Neutrophil (primary cell): ENCODE results near the gene HK2.

Experiments used
- H3K27ac ChIP-seq: fragments of 200-600 bp; sonication (generic); 2 replicates; pipeline ENCODE4 v1.5.1; 2016; ENCODE audit warnings: mild to moderate bottlenecking, moderate library complexity
- H3K27me3 ChIP-seq: fragments of 200-600 bp; sonication (generic); 2 replicates; pipeline ENCODE4 v1.6.0; 2016; ENCODE audit warnings: mild to moderate bottlenecking
- H3K36me3 ChIP-seq: fragments of 200-600 bp; sonication (generic); 2 replicates; pipeline ENCODE4 v1.5.1; 2017
- H3K4me1 ChIP-seq, 2 experiments: fragments of 200-600 bp in 1 of 2; sonication (generic) in 1 of 2; 1 replicate in 1 of 2; 2 replicates in 1 of 2; pipeline versions ENCODE4 v1.5.1 to v1.6.1; 2013 to 2016; ENCODE audit warnings: low read depth in 1 of 2, low read length in 1 of 2, mild to moderate bottlenecking in 1 of 2, moderate library complexity in 1 of 2; ENCODE audit not compliant: control insufficient read depth in 1 of 2, insufficient read depth in 1 of 2
- H3K4me3 ChIP-seq, 2 experiments: fragments of 200-600 bp in 1 of 2; sonication (generic) in 1 of 2; 1 replicate in 1 of 2; 2 replicates in 1 of 2; pipeline ENCODE4 v1.5.1; 2013 to 2016; ENCODE audit warnings: low read depth in 1 of 2, low read length in 1 of 2, mild to moderate bottlenecking in 1 of 2, moderate library complexity in 1 of 2
- H3K9me3 ChIP-seq: fragments of 200-600 bp; sonication (generic); 2 replicates; pipeline ENCODE4 v1.5.1; 2016
- TF ChIP-seq, protein P1 (sequence below): fragments of 200-600 bp; sonication (generic); IDR thresholded peaks from 2 replicates; pipeline ENCODE4 v1.5.1; 2016; ENCODE audit warnings: antibody characterized with exemption

HK2 gene

DNA sequence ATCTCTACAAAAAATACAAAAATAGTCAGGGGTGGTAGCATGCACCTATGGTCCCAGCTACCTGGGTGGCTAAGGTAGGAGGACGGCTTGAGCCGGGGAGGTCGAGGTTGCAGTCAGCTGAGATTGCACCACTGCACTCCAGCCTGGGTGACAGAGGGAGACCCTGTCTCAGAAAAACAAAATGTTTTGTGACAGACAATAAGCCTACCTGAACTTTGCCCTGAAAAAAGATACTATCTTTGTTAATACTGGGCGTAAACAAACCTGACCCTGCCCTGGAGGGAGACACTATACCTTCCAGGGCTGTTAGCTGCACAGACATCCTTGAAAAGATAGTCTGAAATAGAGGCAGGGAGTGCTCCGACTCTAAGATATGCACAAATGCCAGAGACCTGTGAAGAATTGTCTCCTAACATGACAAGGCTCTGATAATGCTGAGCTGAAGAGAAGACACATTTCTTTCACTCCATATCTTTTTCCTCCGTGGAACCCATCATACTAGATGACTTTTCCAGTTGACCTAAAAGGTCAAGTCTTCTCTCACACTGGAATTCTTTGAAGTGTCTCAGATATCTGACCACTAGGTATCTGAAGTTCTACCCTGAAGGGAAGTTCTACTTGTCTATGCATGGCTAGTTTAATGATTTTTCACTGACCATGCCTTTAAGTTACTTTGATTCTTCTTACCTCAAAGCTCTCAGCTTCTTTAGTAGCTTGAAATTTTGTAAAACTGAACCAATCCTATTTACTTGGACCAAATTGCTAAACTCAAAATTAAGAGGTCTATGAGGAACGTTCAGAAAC is 20.9 kb upstream of the HK2 start:
- no peaks in the 10 kb centered on the region for H3K27me3 ChIP-seq
- TF ChIP-seq, protein P1, sequence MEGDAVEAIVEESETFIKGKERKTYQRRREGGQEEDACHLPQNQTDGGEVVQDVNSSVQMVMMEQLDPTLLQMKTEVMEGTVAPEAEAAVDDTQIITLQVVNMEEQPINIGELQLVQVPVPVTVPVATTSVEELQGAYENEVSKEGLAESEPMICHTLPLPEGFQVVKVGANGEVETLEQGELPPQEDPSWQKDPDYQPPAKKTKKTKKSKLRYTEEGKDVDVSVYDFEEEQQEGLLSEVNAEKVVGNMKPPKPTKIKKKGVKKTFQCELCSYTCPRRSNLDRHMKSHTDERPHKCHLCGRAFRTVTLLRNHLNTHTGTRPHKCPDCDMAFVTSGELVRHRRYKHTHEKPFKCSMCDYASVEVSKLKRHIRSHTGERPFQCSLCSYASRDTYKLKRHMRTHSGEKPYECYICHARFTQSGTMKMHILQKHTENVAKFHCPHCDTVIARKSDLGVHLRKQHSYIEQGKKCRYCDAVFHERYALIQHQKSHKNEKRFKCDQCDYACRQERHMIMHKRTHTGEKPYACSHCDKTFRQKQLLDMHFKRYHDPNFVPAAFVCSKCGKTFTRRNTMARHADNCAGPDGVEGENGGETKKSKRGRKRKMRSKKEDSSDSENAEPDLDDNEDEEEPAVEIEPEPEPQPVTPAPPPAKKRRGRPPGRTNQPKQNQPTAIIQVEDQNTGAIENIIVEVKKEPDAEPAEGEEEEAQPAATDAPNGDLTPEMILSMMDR, result no peak

DNA sequence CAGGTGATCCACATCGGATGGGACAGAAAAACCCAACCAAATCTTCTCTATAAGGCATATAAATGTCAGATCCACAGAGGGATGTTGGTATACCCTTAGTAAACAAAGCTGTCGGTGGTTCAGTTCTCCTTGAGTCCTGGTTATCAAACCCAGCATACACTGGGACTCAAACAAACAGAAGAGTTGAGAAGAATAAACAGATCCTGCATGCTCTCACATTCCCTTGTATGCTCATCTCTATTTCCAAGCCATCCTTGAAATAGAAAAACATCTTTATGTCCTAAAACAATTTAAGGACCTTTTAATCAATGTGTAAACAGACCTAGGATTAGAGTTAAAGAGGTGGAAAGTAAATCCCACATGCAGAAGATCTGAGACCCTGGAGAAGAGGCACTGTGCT is 19.8 kb upstream of the HK2 start:
- peaks cover 39 to 42% of the 10 kb centered on the region in 2 experiments for H3K4me1 ChIP-seq
- TF ChIP-seq, protein P1, result no peak
- no peaks in the 10 kb centered on the region for H3K9me3 ChIP-seq
- no peaks in the 10 kb centered on the region for H3K36me3 ChIP-seq
- no peak overlapping the region for H3K4me3 ChIP-seq
- H3K27ac ChIP-seq, result no peak overlapping the region
- H3K27me3 ChIP-seq, result no peaks in the 10 kb centered on the region

More for the DNA sequence above, 20.9 kb upstream of the HK2 start:
- Histone ChIP-seq H3K4me1 (peaks cover 32 to 33% of the 10 kb centered on the region in 2 experiments), H3K27ac (no peak overlapping the region), H3K4me3 (no peak overlapping the region), H3K36me3 (no peaks in the 10 kb centered on the region), H3K9me3 (no peaks in the 10 kb centered on the region)

DNA sequence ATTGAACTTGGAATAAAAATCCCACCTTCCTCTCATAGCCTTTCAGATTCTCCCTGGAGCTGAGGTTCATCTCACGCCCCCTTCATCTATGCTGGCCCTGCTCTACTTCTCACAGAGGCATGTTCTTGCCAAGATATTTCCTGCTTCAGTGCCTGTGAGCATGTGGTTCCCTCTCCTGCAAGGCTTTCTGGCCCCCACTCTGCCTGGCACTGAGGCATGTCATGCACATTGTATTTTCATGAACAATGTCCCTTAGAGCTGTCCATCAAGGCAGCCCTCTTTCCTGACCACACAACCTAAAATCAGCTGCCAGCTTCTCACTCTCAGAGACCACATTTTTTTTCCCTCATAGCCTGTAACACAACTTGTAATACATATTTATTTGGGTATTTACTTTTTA is 18.0 kb upstream of the HK2 start:
- no peaks in the 10 kb centered on the region for H3K9me3 ChIP-seq
- TF ChIP-seq, protein P1, result no peak
- H3K27me3 ChIP-seq, result no peaks in the 10 kb centered on the region
- H3K36me3 ChIP-seq, result no peaks in the 10 kb centered on the region
- peaks cover 46 to 49% of the 10 kb centered on the region in 2 experiments for H3K4me1 ChIP-seq
- H3K4me3 ChIP-seq, result peak overlapping the region in 1 of 2 experiments; percentile 53
- H3K27ac ChIP-seq, result peak overlapping the region; percentile 94

DNA sequence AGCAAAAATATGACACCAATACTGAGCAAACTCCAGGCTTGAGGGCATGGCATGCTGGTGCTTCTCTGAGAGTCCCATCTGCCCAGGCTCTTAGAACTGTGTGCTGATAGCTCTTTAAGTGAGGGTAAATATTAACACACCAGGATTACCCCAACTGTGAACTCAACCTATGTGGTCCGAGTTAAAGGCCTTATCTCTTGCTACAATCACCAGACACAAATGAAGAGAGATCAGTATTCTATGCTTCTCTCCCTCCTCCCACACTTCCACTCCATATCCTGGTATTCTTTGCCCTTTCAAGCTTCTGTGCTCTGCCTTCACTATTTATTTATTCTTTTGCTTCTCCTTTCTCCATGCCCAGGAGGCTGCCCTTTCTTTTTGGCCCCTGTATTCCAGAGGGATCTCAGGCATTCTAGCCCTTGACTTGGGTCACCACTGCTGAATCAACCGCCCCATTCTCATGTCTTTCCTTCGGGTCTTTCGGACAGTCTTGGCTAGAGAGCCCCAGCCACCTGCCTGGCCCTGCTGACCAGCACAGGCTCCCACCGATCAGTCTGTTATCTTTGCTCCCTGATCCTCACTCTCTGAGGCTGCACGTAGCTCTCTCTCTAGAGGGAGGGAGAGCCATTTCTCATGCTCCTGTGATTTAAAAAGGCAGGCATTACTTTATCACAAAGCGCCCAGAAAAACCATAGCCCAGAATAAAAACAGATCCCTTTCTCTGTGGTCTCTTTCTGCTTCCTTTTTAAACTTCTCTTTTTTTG is 17.2 kb upstream of the HK2 start:
- Histone ChIP-seq H3K4me1 (peaks cover 46 to 49% of the 10 kb centered on the region in 2 experiments), H3K27ac (peak overlapping the region; percentile 94)

DNA sequence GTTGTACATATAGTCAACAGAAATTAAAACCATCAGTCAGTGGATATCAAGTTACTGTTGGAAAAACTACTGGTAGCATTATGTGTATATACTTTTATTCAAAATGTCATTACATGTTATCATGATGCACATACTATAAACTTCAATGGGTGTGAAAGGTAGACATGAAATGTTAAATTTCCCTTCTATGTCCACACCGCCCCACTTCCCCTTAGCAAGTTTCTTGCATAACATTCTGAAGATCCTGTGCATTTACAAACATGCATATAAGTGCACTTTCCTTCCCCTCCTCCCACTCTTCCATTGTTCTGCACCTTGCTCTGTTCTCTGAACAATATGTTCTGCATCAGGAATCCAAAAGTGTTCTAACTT is 16.6 kb upstream of the HK2 start:
- no peaks in the 10 kb centered on the region for H3K9me3 ChIP-seq
- H3K27ac ChIP-seq, result peak overlapping the region; percentile 94
- H3K36me3 ChIP-seq, result no peaks in the 10 kb centered on the region
- H3K4me1 ChIP-seq, result peaks cover 46 to 49% of the 10 kb centered on the region in 2 experiments
- H3K27me3 ChIP-seq, result no peaks in the 10 kb centered on the region
- TF ChIP-seq, protein P1, result no peak
- H3K4me3 ChIP-seq, result peak overlapping the region; percentile 53

More for the DNA sequence above, 17.2 kb upstream of the HK2 start:
- TF ChIP-seq, protein P1, result no peak
- no peaks in the 10 kb centered on the region for H3K9me3 ChIP-seq
- H3K4me3 ChIP-seq, result peak overlapping the region; percentile 53
- H3K27me3 ChIP-seq, result no peaks in the 10 kb centered on the region
- no peaks in the 10 kb centered on the region for H3K36me3 ChIP-seq
